Activated CD8-positive, alpha-beta memory T cell treated with anti-CD3 and anti-CD28 coated beads, Interleukin-2, amount 50 U/mL, for 24 hours (primary cell): ENCODE measurements around the gene SPEF1.

Experiments used
- DNase-seq: peaks from one replicate; pipeline ENCODE4 v3.0.0-alpha.2; 2020; ENCODE audit errors: extremely low read depth

The SPEF1 gene

GRCh38 chr20:3749087-3749688, 32.1 kb downstream of the SPEF1 start:
- no peak for DNase-seq

DNA sequence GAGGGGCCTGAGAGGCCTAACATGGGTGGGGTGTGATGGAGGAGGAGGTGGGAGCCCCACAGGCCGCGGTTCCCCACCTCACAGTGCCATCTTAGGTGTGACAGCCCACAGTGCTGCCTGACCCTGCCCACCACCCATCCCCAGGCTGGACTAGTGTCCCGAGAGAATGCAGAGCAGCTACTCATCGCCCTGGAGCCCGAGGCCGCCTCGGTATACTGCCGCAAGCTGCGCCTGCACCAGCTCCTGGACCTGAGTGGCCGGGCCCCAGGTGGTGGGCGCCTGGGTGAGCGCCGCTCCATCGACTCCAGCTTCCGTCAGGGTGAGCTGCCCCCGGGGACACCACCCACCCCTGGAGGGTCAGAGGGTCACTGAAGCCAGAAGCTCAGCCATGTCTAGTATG, 33.2 kb downstream of the SPEF1 start:
- DNase-seq = no peak

DNA sequence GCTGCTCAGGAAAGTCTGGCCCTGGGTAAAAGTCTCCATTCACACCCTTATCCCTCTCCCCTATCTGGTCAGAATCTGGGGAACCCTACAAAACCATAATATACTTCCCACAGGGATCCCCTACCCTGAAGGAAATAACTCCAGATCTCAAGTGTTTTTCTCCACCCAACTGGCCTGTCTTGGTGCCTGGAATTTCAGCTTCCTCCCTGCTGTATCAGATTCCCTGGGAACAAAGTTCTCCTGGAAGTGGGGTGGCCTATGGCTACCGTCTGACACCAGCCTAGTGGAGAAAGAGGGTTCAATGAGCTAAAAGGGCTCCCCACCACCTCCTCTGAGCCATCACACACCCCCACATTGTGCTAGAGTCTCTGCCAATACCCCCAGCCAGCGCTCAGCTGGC, 33.8 kb downstream of the SPEF1 start:
- no peak for DNase-seq

- no peak for DNase-seq
Observed at GRCh38 chr20:3745686-3746173, 35.5 kb downstream of the SPEF1 start.

- no peak for DNase-seq
Observed at GRCh38 chr20:3744806-3745685, 36.2 kb downstream of the SPEF1 start.

GRCh38 chr20:3744037-3744436, 37.2 kb downstream of the SPEF1 start:
- DNase-seq = no peak

- no peak for DNase-seq
Observed at GRCh38 chr20:3743251-3743650, 38.0 kb downstream of the SPEF1 start.

DNA sequence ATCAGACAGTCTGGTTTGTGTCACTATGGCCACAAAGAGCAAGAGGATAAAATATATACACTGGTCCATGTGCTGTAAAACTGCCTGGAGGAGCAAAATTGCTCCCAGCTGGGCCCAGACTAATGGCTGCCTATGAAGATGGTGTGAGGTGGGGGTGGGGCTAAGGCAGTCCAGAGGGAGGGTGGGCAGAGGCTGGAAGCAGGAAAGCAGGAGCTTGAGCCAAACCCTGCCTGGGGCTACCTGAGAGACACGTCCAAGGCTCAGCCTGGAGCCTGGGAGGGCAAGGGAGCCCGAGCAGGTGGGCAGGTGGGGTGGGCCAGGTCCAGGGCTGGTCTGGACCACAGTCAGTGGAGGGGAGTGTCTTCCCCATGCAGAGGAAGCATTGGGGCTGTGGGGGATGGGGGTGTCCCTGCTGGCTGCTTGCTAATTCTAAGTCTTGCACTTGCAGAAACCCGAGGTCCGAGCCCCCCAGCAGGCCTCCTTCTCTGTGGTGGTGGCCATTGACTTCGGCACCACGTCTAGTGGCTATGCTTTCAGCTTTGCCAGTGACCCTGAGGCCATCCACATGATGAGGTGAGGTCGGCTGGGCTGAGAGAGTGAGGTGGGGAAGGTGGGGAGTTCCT, 39.3 kb downstream of the SPEF1 start:
- DNase-seq = no peak

GRCh38 chr20:3740615-3741301, 40.5 kb downstream of the SPEF1 start:
- DNase-seq = no peak

GRCh38 chr20:3739926-3740451, 41.3 kb downstream of the SPEF1 start:
- no peak for DNase-seq

DNA sequence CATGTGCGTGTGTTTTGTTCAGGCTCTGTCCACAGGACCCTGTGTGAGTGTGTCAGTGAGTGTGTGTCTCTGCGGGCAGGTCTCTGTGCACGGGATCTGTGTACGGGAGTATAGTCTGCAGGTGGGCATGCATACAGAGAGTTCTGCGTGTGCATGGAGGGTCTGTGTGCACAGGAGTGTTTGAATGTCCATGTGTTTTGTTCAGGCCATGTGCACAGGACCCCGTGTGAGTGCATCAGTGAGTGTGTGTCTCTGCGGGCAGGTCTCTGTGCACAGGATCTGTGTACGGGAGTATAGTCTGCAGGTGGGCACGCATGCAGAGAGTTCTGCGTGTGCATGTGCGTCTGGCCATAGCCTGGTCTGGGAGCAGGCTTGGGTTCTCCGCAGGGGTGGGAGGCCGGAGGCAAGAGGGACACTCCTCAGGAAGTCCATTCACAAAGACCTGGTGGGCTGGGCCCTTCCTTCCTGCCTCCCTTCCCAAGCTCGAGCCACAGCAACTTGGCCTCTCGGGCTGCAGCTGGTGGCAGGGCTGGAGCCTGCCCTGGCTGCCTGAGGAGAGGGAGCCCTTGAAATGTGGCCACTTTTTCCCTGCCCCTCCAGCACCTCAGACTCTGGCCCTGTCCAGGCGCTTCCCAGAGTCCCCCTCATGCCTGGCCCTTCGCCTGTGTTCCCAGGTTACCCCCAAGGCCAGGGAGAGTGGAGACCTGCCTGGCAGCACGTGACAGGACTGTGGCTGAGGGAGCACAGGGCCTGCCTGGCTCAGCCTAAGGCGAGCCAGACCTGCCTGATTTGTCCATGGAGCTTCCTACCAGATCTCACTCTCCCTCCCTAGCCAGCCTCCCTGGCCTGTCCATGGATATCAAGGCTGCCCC, 42.0 kb downstream of the SPEF1 start:
- no peak for DNase-seq

GRCh38 chr20:3738111-3739053, 42.9 kb downstream of the SPEF1 start:
- DNase-seq = no peak

DNA sequence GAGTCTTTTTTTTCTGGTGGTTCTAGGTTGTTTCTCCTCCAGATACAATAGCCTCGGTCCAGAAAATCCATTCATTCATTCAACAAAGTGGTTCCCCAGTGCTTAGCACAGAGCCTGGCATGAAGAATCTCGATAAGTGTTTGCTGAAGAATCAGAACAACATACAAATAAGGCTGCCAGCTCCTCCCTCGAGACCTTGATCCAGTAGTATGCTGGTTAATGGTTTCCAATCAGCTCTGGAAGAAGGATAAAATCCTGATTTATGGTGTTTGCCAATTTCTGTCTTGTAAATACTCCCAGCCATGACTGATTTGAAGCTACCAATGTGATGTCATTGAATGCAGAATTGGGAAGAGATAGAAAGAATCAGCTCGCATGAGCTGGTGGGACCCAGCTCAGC, 45.5 kb downstream of the SPEF1 start:
- no peak for DNase-seq

DNA sequence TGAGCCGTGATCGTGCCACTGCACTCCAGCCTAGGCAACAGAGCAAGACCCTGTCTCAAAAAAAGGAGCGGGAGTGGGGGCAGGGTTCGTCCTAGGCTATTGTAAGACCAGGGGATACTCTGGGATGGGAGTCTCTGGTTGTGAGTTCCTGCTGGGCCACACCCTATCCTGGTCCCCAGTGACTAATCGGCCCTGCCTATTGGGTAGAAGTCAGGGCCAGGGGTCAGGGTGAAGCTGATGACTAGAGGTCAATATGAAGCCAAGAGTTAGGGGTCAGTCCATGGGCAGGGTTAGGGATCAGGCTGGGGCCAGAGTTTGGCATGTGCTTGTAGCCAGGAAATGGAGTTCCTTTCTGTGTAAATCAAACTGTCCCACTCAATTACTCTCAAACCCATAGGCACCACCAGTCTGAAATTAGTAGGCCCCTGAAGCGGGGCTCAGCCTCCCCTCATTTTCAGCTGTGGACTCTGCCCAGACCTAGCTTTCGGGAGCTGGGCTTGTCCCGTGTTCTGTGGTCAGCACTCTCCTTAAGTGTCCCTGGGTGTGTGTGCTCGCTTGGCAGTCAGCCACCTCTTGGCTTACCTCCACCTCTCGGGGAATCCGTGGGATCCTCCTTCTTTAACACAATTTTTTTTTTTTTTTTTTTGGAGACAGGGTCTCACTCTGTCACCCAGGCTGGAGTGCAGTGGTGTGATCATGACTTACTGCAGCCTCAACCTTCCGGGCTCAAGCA, 47.0 kb downstream of the SPEF1 start:
- no peak for DNase-seq

DNA sequence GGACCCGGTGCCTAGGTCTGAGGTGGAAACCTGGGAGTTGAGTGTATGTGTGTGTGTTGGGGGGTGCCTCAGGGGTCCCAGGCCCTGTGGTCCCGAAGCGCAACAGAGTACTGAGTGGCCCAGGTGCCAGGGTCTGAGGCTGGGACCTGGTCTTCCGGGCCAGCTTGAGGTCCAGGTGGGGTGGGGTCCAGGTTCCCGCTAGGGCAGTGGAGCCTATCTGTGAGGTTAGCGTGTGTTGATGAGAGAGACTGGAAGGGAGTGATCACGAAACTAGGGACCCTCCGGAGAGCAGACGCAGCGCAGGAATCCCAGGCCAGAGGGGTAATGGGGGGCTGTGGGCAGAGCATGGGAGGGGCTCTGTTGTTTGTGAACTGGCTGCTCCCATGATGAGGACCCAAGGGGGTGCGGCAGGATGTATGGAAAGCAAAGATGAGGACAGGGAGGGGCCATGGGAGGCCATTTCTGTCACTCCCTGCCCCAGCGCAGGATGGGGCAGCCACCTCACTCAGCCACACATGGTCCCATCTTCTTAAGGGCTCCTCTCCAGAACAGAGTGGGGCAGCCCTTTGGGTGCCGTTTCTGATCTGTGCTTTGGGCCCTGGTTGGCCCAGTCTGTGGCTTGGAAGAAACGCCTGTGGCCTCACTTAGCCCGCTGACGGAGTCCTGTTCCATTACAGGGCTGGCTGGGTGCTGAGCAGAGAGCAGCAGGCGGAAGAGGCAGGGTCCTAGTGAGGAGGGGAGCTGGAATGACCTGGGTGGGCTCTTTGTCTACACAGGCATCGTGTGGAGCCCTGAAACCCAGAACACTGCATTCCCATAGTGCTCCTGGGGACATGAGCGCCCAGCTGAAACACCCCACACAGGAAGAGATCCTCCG, 47.9 kb downstream of the SPEF1 start:
- DNase-seq = no peak

GRCh38 chr20:3732327-3733118, 48.7 kb downstream of the SPEF1 start, which contains the start of gene HSPA12B:
TSS of gene HSPA12B (plus strand) at chr20:3732685. CDS start at chr20:3738675, 5,990 bp downstream.
- DNase-seq = no peak

DNA sequence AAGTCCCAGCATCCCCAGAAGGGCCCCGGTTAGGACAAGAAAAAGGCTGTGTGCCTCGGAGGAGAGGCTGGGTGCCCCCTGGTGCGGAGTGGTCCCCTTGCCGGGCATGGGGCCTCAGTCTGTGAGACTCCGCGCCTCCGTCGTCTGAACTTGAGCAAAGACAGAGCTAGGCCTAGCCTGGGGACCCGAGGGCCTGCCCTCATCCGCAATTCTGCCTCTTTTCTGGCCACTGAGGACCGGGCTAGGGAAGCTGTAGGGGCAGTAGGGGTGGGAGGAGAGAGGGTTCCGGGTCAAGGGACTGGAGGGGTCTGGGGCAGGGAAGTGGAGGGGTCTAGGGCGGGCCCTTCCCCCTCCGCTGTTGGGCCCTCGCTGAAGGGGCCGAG, 49.3 kb downstream of the SPEF1 start:
- no peak for DNase-seq
